Mesendoderm (in vitro differentiated cells): Measurements from ENCODE around the gene VWF.

ENCODE experiments used
- DNase-seq: peaks from one replicate; pipeline ENCODE4 v3.0.0; 2013
- H2AK5ac ChIP-seq: 2 replicates; pipeline ENCODE4 v1.6.1; 2013; ENCODE audit warnings: low read length, inconsistent platforms
- H2BK120ac ChIP-seq: 2 replicates; pipeline ENCODE4 v1.6.1; 2013; ENCODE audit warnings: low read depth, mild to moderate bottlenecking, low read length, moderate library complexity, mixed read lengths
- H2BK15ac ChIP-seq: replicated peaks from 2 replicates; pipeline ENCODE4 v1.6.1; 2013; ENCODE audit warnings: low read depth, mild to moderate bottlenecking, moderate library complexity
- H2BK5ac ChIP-seq: 2 replicates; pipeline ENCODE4 v1.6.1; 2013; ENCODE audit warnings: low read length, inconsistent platforms
- H3K18ac ChIP-seq: 2 replicates; pipeline ENCODE4 v1.6.1; 2013; ENCODE audit warnings: mild to moderate bottlenecking, low read length, mixed read lengths
- H3K23ac ChIP-seq: one replicate; pipeline ENCODE4 v1.6.1; 2013; ENCODE audit warnings: low read length
- H3K27ac ChIP-seq: 2 replicates; pipeline ENCODE4 v1.5.1; 2013; ENCODE audit warnings: low read depth, mild to moderate bottlenecking, inconsistent platforms, low read length, moderate library complexity
- H3K27me3 ChIP-seq: 2 replicates; pipeline ENCODE4 v1.6.1; 2013; ENCODE audit warnings: low read length, control low read depth, mild to moderate bottlenecking, inconsistent platforms; ENCODE audit not compliant: insufficient read depth, poor library complexity
- H3K36me3 ChIP-seq: 2 replicates; pipeline ENCODE4 v1.6.1; 2013; ENCODE audit warnings: low read length, inconsistent platforms; ENCODE audit not compliant: control insufficient read depth, insufficient read depth
- H3K4ac ChIP-seq: one replicate; pipeline ENCODE4 v1.6.1; 2013; ENCODE audit warnings: low read depth, mild to moderate bottlenecking, low read length, moderate library complexity
- H3K4me1 ChIP-seq: 2 replicates; pipeline ENCODE4 v1.6.1; 2013; ENCODE audit warnings: low read depth, low read length, inconsistent platforms; ENCODE audit not compliant: control insufficient read depth
- H3K4me2 ChIP-seq: 2 replicates; pipeline ENCODE4 v1.6.1; 2013; ENCODE audit warnings: low read length
- H3K4me3 ChIP-seq: 2 replicates; pipeline ENCODE4 v1.5.1; 2013; ENCODE audit warnings: mild to moderate bottlenecking, low read length
- H3K56ac ChIP-seq: one replicate; pipeline ENCODE4 v1.6.1; 2013; ENCODE audit warnings: low read length
- H3K79me1 ChIP-seq: 2 replicates; pipeline ENCODE4 v1.6.1; 2013; ENCODE audit warnings: low read length, inconsistent platforms
- H3K79me2 ChIP-seq: 2 replicates; pipeline ENCODE4 v1.6.1; 2013; ENCODE audit warnings: mild to moderate bottlenecking, low read length; ENCODE audit not compliant: control insufficient read depth, insufficient read depth
- H3K9ac ChIP-seq: 2 replicates; pipeline ENCODE4 v1.6.1; 2013; ENCODE audit warnings: low read length, inconsistent platforms
- H4K5ac ChIP-seq: one replicate; pipeline ENCODE4 v1.6.1; 2013; ENCODE audit warnings: low read length
- H4K8ac ChIP-seq: one replicate; pipeline ENCODE4 v1.6.1; 2013; ENCODE audit warnings: low read depth, mild to moderate bottlenecking, control low read depth, low read length, moderate library complexity
- WGBS: extraction: QIAGEN DNeasy Blood & Tissue Kit; methylation state at CpG from one replicate; pipeline ENCODE4 v1.1.7; 2013; ENCODE audit warnings: low lambda C conversion rate, missing lambda C conversion rate; ENCODE audit not compliant: insufficient coverage; ENCODE audit errors: extremely low coverage; 5-methylcytosine and 5-hydroxymethylcytosine counted together

Gene VWF

DNA sequence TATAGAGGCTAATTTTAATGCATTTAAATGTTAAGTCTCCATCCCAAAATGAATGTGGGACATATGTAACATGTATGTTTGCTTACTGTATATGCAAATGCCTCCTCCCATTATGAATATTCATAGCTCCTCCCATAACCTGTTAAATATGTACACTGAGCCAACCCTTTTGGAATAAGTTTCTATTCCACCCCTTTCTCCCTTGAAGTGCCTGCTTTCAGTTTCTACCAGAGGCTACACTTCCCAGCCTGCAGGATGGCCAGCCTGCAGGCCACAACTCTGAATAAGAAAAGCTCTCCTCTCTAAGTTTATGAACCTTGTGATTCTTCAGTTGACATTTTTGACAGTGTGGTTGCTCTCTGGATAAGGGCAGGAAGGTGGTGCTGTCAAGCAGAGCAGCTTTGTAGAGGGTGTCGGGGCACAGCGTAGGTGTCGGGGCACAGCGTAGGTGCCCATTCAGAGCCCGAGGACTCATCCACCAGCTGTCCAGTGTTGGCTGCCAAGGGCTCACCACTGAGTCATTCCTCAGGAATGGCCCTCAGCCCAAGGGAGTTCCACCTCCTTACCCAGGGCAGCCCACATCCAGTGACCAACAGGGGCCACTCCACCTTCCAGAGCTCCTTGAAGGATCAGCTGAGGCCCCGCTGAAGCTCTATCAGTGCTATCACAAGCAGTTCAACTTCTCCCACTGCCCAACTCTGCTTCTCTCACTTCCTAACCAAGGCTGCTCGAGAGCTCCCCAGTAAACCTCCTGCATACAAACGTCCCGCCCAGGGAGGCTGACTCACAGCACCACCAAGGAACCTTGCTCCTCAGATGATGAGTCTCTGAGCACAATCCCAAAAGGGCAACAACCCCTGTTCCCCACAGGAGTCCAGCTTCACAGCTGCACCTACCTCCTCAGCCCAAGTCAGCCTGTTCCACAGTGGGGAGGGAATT, 31.4 kb downstream of the VWF start:
- Histone ChIP-seq H2BK15ac (no peak overlapping the region), H2AK5ac (no peak overlapping the region), H3K4me2 (no peak overlapping the region), H2BK120ac (no peak overlapping the region), H3K4me1 (peaks cover 9% of the 10 kb centered on the region), H3K36me3 (no peaks in the 10 kb centered on the region), H3K23ac (no peak overlapping the region), H3K27ac (no peak overlapping the region), H3K79me2 (no peaks in the 10 kb centered on the region), H3K4me3 (no peak overlapping the region), H2BK5ac (no peak overlapping the region), H3K27me3 (no peaks in the 10 kb centered on the region), H3K79me1 (no peaks in the 10 kb centered on the region), H3K56ac (peak overlapping the region; percentile 56), H4K8ac (no peak overlapping the region), H3K9ac (no peak overlapping the region), H4K5ac (no peak overlapping the region), H3K4ac (no peak overlapping the region), H3K18ac (no peak overlapping the region)
- DNase-seq = peak; percentile 75
- WGBS = no CpG with 5 or more reads among the region's 9 CpGs

DNA sequence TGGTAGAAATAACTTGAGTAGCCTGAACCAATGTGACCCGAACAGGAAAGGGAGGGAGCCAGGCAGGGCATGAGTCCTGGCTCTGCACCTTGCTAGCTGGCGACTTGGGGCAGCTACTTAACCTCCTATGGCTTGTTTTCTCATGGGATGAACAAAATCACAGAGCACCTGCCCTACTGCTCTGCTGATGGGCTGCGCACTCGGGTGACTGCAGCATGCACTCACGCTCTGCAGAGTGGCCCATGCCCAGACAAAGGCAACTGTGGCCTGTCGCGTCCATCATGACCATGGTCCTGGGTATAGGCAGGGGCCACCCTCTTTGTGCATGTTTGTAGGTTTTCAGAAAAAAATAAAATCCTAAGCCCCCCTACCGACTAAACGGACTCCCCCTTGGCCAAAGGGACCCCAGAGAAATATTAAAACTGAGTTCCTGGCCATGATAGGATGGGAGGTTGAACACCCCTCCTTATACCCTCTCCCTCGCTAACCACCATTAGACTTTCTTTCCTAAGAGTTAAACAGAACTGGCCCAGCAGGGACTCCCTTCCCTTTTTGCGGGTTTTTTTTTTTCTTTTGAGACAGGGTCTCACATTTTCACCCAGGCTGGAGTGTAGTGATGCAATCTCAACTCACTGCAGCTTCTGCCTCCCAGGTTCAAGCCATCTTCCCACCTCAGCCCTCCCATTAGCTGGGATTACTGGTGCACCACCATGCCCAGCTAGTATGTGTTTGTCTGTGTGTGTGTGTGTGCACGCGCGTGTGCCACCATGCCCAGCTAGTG, 32.5 kb downstream of the VWF start:
- Histone ChIP-seq H3K79me1 (no peaks in the 10 kb centered on the region), H3K4ac (no peak overlapping the region), H4K8ac (no peak overlapping the region), H3K56ac (no peak overlapping the region), H4K5ac (no peak overlapping the region), H2BK15ac (no peak overlapping the region), H3K4me3 (no peak overlapping the region), H3K27ac (no peak overlapping the region), H2AK5ac (no peak overlapping the region), H2BK120ac (no peak overlapping the region), H3K36me3 (no peaks in the 10 kb centered on the region), H2BK5ac (no peak overlapping the region), H3K18ac (no peak overlapping the region), H3K27me3 (no peaks in the 10 kb centered on the region), H3K4me2 (no peak overlapping the region), H3K23ac (no peak overlapping the region), H3K4me1 (peaks cover 9% of the 10 kb centered on the region), H3K9ac (no peak overlapping the region), H3K79me2 (no peaks in the 10 kb centered on the region)
- no CpG with 5 or more reads among the region's 14 CpGs for WGBS
- no peak for DNase-seq

DNA sequence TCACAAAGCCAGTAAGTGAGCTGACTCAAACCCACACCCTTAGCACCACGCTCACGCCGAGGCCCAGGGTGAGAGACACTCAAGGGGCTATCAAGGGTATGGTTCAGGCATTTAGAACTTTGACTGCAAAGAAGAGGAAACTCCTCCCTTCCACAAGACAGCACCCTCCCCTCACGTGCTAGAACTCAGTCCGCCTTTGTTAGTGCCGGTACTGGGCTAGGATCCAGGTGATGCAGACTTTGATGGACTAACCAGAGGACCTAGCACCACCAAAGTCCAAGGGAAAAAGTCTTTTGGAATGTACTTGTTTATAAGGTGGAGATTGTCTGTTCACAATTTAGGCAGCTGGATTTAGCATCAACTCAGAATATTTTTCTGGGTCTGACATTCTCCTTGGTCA, 33.7 kb downstream of the VWF start:
- H2AK5ac ChIP-seq = no peak overlapping the region
- H3K79me2 ChIP-seq = no peaks in the 10 kb centered on the region
- no peak overlapping the region for H3K4me3 ChIP-seq
- H3K4me2 ChIP-seq = no peak overlapping the region
- H3K23ac ChIP-seq = no peak overlapping the region
- no peaks in the 10 kb centered on the region for H3K36me3 ChIP-seq
- H4K5ac ChIP-seq = no peak overlapping the region
- H3K79me1 ChIP-seq = no peaks in the 10 kb centered on the region
- DNase-seq = no peak
- H3K4ac ChIP-seq = no peak overlapping the region
- no peak overlapping the region for H3K56ac ChIP-seq
- H3K9ac ChIP-seq = no peak overlapping the region
- no peak overlapping the region for H2BK5ac ChIP-seq
- peaks cover 9% of the 10 kb centered on the region for H3K4me1 ChIP-seq
- no peaks in the 10 kb centered on the region for H3K27me3 ChIP-seq
- WGBS = no CpG with 5 or more reads among the region's 6 CpGs
- H2BK15ac ChIP-seq = no peak overlapping the region
- no peak overlapping the region for H3K27ac ChIP-seq
- H3K18ac ChIP-seq = no peak overlapping the region
- no peak overlapping the region for H2BK120ac ChIP-seq
- H4K8ac ChIP-seq = no peak overlapping the region

DNA sequence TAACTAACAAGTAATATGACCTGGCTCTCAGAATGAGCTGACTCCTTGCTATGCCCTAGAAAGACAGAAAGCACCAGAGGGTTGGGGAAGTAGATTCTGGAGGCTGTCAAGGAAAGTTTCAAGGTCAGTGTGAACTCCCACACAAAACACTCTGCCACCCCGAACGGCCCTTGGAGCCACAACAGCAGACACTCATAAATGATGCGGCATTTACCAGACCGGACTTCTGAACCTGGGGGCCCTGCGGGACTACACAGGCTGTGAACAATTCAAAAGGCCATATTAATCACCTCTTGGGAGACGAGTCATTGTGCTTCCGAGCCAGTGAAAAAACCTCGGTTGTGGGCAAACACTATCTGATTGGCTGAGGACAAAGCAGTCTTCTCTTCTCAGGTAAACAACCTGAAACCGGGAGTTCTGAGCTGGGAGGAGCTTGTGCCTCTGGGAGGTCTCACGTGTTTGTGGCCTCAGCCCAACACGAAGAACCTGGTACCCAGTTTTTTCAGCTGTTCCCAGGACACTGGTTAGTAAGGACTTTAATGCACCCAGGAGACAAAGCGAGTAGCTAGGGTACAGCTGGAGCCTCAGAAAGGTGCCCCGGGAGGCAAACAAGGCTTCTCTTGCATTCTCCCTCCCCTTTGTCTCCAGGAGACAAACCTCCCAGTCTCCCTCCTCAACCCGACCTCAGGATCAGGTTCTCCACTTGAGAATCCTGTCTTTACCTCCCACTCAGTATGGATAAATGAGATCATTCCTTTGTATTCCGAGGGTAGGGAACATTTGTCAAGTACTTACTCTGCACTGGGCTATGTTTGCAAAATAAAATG, 35.3 kb downstream of the VWF start:
- Histone ChIP-seq H3K79me2 (no peaks in the 10 kb centered on the region), H3K27ac (no peak overlapping the region), H2BK5ac (no peak overlapping the region), H3K18ac (no peak overlapping the region), H3K27me3 (no peaks in the 10 kb centered on the region), H4K8ac (no peak overlapping the region), H3K56ac (no peak overlapping the region), H3K4me3 (no peak overlapping the region), H2AK5ac (no peak overlapping the region), H2BK15ac (no peak overlapping the region), H3K9ac (no peak overlapping the region), H3K4me2 (no peak overlapping the region), H3K23ac (no peak overlapping the region), H4K5ac (no peak overlapping the region), H2BK120ac (no peak overlapping the region), H3K4me1 (peaks cover 19% of the 10 kb centered on the region), H3K79me1 (no peaks in the 10 kb centered on the region), H3K36me3 (no peaks in the 10 kb centered on the region), H3K4ac (no peak overlapping the region)
- no CpG with 5 or more reads among the region's 15 CpGs for WGBS
- DNase-seq = peak; percentile 75

DNA sequence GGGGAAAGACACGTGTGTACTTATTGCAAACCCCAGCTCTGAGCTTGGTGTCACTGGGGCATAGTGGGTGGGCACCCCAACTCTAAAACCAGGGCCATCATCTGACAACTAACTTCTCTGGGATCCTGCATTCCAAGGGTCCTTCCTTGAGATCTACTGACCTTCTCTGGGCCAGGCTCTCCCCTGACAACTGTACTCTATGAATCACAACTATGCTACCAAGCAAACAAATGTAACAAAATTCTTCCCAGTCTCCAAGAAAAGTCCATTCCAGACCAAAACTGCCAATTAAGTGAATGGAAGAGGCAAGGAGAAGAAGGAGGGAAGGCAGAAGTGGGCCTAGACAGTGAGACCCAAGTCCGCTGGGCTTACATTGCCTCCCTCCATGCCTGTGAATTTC, 38.2 kb downstream of the VWF start:
- no peak overlapping the region for H2BK120ac ChIP-seq
- H2BK15ac ChIP-seq = no peak overlapping the region
- H3K23ac ChIP-seq = no peak overlapping the region
- no peak overlapping the region for H2AK5ac ChIP-seq
- no peak overlapping the region for H3K18ac ChIP-seq
- no peaks in the 10 kb centered on the region for H3K36me3 ChIP-seq
- peaks cover 18% of the 10 kb centered on the region for H3K4me1 ChIP-seq
- H3K4me2 ChIP-seq = no peak overlapping the region
- no CpG with 5 or more reads among the region's 2 CpGs for WGBS
- no peaks in the 10 kb centered on the region for H3K79me2 ChIP-seq
- H2BK5ac ChIP-seq = no peak overlapping the region
- H4K5ac ChIP-seq = no peak overlapping the region
- H3K27me3 ChIP-seq = no peaks in the 10 kb centered on the region
- no peak overlapping the region for H3K4ac ChIP-seq
- H3K56ac ChIP-seq = no peak overlapping the region
- no peak overlapping the region for H3K4me3 ChIP-seq
- no peak for DNase-seq
- no peak overlapping the region for H4K8ac ChIP-seq
- no peak overlapping the region for H3K9ac ChIP-seq
- H3K79me1 ChIP-seq = no peaks in the 10 kb centered on the region
- H3K27ac ChIP-seq = no peak overlapping the region
